Glomerular visceral epithelial cell (primary cell): ENCODE results near the gene ELK4.
A peak's percentile ranks its signal among the peaks of the same experiment; 100 is the strongest.
"Not testable (repeated sequence)": the region's sequence is repeated elsewhere in the genome, so short reads cannot be mapped to it uniquely, and the experiment has no call there.

Source experiments
- DNase-seq: peaks from one replicate; pipeline ENCODE4 v3.0.0-alpha.2; 2016; ENCODE audit errors: extremely low spot score

Gene ELK4

GRCh38 chr1:205664399-205665017 lies 32.7 kb upstream of the ELK4 start:
- DNase-seq, result peak; percentile 48

- no peak for DNase-seq
These were observed 31.6 kb upstream of the ELK4 start for GRCh38 chr1:205663286-205663936.

DNA sequence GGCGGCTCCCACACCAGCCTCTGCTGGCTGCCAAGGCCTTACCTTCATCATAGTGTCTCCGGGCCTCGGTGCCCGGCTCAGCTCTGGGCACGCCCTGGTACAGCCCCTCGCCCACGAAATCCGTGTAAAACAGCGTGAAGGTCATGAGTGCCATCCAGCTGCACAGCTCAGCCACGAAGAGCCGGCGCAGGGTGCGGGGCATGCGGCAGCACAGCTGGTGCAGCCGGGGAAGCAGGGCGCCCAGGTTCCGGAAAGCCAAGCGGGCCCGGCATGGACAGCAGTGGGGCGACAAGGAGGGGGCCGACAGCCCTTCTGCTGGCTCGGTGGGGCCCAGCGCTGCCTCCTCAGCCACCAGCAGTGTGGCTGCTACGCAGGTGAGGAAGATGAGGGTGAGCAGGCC lies 31.0 kb upstream of the ELK4 start:
- no peak for DNase-seq

DNA sequence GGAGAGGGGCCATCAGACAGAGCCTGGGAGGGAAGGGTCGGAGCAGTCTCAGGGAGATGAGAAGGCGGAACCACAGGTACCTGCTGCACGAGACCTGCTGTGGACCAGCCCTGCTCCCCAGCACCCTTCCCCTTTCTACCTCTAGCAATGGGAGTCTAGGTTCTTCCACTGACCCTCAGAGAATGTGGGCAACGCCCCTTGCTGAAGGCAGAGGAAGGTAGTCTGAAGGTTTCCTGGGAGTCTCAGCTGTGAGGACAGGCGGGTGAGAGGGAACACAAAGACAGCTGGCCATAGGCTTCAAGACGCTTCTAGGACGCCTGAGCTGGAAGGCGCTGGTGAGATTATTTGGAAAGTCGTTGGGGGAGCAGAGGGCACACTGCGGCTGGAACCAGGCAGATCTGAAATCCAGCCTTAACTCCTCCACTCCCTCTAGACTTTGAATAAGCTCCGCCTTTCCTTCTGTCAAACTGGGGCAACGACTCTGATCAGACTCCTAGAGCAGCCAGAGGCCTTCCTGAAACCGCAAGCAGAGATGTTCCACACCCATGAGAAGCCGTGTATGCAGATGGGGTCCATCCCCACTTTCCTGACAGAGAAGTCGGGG lies 30.4 kb upstream of the ELK4 start:
- no peak for DNase-seq

- DNase-seq, result no peak
These were observed 29.8 kb upstream of the ELK4 start for GRCh38 chr1:205661429-205662134.

GRCh38 chr1:205660361-205660760 lies 28.6 kb upstream of the ELK4 start:
- no peak for DNase-seq

DNA sequence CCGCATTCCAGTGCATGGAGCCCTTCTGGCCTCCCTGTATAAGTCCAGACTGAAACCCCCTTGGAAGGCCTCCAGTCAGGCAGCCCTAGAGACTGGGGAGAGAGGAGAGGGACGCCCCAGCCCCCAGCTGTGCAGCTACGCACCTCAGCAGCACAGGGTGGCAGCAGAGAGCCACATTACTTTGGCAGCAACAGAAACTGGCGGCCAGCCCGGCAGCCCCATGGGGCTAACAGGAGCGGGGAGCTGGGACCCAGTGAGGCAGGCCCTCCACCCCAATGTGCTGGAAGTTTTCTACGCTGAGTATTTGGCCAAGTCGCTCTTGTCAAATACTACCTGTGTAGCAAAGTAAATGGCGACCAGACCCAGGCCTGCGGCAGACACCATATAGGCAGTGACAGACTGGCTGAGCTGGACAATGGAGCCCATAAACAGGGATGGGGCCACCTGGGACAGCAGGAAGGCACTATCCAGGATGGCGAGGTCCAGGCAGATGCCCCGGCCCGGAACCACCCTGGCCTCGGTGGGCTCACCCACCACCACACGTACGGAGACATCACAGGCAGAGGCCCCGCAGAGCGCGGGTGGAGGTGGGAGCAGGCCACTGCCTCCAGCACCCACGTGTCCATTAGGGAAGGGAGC lies 27.3 kb upstream of the ELK4 start:
- peak; percentile 69 for DNase-seq

- DNase-seq, result peak; percentile 30
These were observed 24.4 kb upstream of the ELK4 start for GRCh38 chr1:205656236-205656635.

GRCh38 chr1:205652984-205653383 lies 21.2 kb upstream of the ELK4 start:
- no peak for DNase-seq

GRCh38 chr1:205650241-205650640 lies 18.4 kb upstream of the ELK4 start:
- no peak for DNase-seq

DNA sequence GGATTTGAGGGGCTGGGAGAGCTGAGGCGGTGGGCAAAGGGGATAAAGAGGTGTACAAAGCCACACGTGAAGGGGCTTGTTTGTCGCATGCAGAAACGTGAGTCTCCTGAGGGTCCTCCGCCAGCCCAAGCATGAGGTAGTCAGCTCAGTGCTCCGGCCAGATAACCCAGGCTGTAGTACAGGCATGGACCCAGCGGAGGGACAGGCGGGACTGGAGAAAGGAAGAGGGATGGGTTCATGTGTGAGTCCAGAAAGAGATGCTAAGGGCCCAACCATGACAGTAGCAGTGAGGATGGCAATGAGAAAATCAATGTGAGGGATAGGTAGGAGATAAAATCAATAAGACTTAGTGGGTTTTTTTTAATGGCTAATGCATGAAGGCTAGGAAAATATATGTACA lies 13.7 kb upstream of the ELK4 start:
- no peak for DNase-seq

DNA sequence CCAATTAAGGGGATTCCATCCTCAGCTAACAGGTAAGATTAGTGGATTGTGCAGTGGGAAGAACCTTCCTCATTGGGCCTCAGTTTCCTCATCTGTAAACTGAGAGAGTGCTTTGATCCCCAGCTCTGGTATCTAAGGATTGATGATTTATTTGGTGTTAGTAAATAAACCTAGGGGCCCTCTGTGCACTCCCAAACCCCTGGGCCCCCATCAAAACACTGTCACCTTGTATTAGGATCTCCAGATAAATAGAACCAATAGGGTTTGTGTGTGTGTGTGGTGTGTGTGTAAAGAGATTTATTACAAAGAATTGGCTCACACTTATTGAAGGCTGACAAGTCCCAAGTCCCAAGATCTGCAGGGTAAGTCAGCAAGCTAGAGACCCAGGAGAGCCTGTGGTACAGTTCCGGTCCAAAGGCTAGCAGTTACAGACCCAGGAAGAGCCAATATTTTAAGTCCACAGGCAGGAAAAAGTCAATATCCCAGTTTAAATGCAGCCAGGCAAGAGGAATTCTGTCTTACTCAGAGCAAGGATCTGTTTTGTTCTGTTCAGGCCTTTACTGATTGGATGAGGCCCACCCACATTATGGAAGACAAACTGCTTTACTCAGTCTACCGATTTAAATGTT lies 11.0 kb upstream of the ELK4 start:
- DNase-seq, result no peak

DNA sequence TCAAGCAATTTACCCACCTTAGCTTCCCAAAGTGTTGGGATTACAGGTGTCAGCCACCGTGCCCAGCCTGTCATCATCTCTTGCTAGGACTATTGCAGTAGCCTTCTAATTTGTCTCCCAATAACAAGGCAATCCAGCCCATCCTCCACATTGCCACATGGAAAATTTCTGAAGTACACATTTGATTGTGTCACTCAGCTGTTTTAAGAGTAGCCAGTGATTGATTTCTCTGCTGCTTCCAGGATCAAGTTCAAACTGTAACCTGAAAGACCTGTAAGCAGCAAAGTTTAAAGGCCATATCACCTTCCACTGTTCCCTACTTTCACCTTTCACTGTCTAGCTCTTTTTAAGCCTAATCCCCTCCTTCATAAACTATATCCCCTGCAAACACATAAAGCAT lies 7.8 kb upstream of the ELK4 start:
- no peak for DNase-seq

DNA sequence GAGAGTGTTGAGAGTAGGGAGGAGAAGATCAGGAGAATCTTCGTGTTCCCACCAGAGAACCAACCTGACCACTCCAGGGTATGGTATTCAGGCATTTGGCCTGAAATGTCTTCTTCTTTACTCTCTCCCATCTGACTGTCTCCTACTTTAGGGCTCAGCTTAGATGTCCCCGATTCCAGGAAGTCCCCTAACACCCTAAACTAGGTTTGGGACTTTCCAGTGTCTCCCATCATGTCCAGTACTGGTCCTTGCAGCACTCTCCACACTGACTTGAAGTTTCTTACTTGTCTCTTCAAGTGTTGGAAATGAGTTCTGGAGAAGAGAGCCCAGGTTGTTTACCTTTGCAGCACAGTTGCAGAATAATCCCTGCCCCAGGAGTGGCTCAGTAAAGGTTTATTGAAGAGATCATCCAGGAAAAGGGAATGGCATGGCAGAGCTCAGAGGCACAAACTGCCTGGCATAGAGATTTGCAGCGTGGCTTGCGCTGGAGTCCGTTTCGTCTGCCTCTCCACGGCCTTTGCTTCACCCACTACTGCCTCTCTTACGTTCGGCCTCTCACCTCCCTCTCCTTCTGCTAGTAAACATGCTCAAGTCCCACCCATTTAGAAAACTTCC lies 6.2 kb upstream of the ELK4 start:
- no peak for DNase-seq

DNA sequence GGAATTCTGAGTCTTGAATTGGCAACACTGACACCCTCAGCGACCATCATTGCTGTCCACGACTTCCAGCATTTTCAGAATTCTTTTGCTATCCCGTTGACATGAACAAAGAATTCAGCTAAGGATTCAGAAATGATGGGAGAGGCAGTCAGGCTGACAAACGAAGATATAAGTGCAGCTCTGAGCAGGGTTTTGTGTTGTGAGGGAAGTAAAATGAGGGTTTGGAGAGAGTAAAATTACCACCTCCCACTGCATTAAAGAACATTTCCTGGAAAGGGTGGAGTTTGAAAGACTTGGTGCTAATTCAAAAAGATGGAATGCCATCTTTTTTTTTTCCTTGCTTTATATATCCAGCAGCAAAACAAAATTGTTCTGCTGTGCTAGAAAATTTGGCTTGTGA lies 4.9 kb upstream of the ELK4 start:
- no peak for DNase-seq

DNA sequence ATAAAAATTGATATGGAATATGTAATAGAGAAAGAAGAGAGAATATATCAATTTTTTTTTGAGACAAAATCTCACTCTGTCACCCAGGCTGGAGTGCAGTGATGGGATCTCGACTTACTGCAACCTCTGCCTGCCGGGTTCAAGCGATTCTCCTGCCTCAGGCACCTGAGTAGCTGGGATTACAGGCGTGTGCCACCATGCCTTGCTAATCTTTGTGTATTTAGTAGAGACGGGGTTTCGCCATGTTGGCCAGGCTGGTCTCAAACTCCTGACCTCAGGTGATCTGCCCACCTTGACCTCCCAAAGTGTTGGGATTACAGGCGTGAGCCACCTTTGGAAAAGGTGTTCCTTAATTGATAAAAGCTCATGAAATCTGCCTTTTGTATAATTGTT lies 4.3 kb upstream of the ELK4 start:
- not testable (repeated sequence) for DNase-seq

GRCh38 chr1:205633421-205633976 lies 1.7 kb upstream of the ELK4 start:
- no peak for DNase-seq

GRCh38 chr1:205632669-205633169 lies 908 bp upstream of the ELK4 start:
- no peak for DNase-seq

DNA sequence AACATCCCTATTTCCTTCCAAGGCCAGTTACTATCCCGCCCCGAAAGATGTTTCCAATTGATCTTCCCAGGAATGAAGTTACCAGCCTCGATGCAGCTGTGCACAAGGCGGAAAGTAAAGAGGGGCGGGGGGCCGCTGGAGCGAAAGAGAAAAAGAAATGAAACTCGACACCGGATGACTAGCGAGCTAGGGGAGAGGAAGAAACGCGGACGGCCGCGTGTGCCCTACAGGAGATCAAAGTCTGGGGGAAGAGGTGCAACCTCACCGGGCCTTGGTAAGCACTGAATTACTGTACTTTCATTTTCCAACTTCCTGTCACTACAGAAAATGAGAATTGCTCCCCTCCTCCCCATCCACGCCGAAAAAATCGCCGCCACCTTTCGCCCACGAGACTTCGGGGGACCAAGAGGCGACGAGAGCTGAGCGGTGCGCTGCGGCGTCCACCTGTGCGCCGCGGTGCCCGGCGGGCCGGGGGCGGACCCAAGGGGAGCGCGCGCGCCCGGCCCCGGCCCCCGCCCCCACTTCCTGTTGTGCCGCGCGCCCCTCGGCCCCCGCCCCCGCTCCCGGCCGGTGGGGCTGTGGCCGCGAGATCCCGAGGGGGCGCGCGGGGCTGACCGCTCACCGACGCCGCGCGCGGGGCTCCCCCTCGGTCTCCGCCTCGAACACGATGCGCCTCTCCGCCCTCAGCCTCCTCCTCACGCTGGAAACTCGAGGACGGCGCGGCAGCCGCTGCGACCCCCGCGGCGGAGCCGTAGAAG lies 622 bp downstream of the ELK4 start:
- peak; percentile 88 for DNase-seq

DNA sequence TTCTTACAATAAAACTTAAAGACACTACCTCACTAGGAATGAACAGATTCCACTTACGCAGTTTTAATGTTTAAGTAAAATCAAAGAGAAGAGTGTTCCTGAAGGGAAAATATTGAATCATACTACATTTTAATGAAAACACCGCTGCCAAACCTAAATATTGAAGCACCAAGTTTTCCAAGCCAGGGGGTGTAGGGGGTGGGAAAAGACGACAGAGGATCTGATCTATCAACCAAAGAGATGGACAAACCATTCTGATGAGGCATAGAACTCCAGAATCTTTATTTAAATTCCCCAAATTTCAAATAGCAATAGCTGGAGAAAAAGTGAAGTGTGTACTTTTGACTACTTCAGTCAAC lies 1.2 kb downstream of the ELK4 start:
- no peak for DNase-seq
